Astrocyte of the spinal cord (primary cell): ENCODE measurements around the gene CCN2.
"Not testable (repeated sequence)": the region's sequence is repeated elsewhere in the genome, so short reads cannot be mapped to it uniquely, and the experiment has no call there.

Experiments
- DNase-seq: peaks from one replicate; pipeline ENCODE4 v3.0.0; 2011; ENCODE audit warnings: low read depth, low spot score
- H3K4me3 ChIP-seq: 2 replicates; pipeline ENCODE4 v1.5.1; 2011; ENCODE audit warnings: low read depth, mild to moderate bottlenecking, low read length, moderate library complexity
- CTCF ChIP-seq: IDR thresholded peaks from 2 replicates; pipeline ENCODE4 v1.5.1; 2012; ENCODE audit warnings: low read depth, mild to moderate bottlenecking, low read length, inconsistent platforms
- in situ Hi-C: cut with HindIII; loops from 2 replicates; pipeline ENCODE4 v1.10.0; 2017; ENCODE audit warnings: low sequenced_read_pairs

The CCN2 gene

GRCh38 chr6:131917763-131918649, 33.2 kb downstream of the CCN2 start:
- no peak overlapping the region for H3K4me3 ChIP-seq
- DNase-seq, result no peak
- in situ Hi-C loops, result no loop called here
- TF ChIP-seq CTCF, result no peak

DNA sequence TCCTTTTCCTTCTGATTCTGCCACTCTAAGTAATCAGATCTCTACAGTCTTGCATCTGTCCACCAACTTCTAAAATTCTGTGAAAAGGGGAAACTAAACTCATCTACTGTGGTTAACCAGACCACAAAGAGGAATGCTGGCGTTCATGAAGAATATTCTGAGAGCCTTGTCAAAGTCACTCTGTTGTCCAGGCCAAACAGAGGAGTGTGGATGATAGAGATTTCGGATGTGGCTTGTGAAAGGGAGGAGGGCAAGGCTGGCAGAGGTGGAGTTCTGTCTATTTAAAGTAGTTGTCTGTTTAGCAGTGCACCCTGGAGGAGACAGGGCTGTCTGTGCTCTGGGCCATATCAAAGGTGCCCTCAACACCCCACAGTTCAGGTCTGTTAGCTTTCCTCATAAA, 33.9 kb downstream of the CCN2 start:
- in situ Hi-C loops, result no loop called here
- no peak for TF ChIP-seq CTCF
- no peak overlapping the region for H3K4me3 ChIP-seq
- DNase-seq, result peak; percentile 52

GRCh38 chr6:131916847-131917246, 34.3 kb downstream of the CCN2 start:
- in situ Hi-C loops, result no loop called here
- H3K4me3 ChIP-seq, result no peak overlapping the region
- DNase-seq, result peak; percentile 23
- no peak for TF ChIP-seq CTCF

GRCh38 chr6:131916091-131916796, 34.9 kb downstream of the CCN2 start:
- in situ Hi-C loops, H3K4me3 ChIP-seq, DNase-seq: not testable (repeated sequence)

DNA sequence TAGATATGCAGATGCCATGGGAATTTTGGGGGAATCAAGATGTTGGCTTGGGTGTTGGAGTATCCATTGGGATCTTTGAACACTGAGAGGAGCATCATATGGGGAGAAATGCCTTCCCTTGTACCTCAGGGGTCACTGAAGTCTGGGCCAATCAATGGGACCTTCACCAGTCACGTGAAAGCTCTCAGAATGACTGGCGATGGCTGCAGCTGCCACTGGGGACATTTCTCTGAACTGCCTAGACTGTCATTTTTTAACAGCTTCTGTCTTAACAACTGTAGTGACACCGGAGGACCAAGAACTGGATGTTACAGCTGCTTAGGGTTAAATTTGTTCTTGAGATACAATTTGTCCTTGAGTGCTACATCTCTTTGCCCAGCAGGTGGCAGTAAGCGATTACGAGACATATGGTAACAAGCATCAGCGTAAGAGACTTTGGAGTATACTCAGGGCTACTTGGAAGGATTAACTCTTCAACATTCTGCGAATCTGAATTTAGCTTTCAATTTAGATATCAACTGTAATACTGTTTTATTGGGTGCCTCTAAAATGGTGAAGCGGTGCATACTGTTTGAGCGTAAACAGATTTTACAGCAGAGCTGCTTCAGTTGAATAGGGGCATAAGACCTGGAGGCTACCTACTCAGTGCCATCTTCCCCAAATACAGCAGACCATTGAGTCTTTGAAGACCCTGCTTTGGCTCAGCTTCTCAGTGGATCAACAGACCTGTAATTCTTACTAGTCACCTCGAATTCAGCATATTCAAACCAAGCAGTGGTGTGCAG, 36.0 kb downstream of the CCN2 start:
- H3K4me3 ChIP-seq, result no peak overlapping the region
- peak; percentile 85 for DNase-seq
- TF ChIP-seq CTCF, result peak; percentile 91
- in situ Hi-C loops, result no loop called here

- in situ Hi-C loops, result no loop called here
- no peak overlapping the region for H3K4me3 ChIP-seq
- TF ChIP-seq CTCF, result no peak
- no peak for DNase-seq
Observed at GRCh38 chr6:131914234-131914633, 36.9 kb downstream of the CCN2 start.
